GM21786 (cell line): Measurements from ENCODE around the gene LTBP2.

Experiments
- ATAC-seq: cut with Tn5 transposase; IDR thresholded peaks from one replicate; pipeline ENCODE4 v1.9.1; 2021; ENCODE audit not compliant: unreplicated experiment

Gene LTBP2

DNA sequence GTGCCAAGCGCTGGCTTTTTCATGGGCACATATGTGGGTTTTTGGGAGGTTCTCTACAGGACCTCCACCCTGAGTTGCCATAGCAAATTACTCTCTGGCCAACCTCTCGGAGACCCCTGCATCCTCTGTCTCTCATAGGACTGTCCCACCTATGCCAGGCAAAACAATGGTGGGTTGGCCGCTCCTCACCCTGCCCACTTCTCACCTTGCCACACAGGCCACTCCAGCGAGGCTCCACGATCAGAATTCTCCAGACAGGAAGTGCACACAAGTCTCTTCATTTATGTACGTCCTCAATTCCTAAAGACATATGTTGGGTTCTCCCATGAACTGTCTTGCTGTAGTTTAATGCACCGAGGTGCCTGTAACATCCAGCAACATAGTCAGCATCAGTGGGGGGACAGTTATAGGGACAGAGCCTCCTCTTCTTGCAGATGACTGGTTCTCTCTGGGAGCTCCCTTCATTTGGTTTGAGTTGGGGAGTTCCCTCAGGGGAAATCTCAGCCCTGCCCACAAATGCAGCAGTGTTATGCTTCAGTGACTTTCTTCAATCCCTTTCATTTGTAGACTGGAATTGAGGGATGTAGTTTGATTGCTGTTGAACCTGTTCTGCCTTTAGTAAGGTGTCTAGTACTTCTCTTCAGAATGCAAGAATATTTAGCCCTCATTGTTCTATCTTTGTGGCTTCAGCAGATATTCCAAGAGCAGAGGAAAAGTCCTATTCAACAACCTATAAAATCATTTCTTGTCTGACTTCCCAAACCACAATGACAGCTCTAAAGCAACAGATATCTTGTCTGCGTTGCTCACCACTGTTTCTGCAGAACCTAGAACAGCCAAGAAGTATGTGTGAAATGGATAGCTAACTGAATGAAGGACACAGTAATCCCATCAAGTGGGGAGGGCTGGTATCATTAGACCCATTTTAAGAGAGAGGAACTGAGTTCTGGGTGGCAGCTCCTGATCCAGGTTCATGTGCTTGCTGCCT, 2.8 kb upstream of the LTBP2 start:
- peak; percentile 38 for ATAC-seq

DNA sequence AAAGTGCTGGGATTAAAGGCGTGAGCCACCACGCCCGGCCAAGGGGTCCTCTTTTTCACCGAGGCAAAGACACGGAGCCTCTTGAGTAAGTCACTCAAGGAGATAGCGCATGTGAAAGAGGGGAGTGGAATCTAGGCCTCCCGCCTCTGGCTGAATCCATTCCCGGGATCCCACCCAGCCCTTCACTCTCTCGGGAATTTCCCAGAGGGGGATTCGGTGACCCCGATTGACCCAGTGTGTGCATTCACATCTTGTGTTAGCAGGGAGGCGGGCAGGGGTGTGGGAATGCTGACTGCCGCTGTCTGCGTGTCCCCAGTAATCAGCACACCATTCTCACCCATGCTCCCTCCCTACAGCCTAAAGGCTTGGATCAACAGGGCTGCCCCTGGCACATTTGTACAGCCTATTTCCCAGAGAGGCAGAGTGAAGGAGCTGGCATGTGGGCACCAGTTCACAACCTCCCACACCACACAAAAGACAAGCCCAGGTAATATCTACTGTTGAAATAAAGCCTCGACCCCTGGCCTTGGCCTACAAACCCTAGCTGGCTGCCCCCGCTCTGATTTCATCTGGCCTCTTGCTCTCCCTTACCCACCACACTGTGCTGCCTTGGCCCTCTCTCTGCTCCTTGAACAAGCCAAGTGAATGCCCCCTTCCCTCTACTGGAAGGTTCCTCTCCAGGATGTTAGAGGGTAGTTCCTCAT, 1.3 kb upstream of the LTBP2 start:
- ATAC-seq, result no peak

DNA sequence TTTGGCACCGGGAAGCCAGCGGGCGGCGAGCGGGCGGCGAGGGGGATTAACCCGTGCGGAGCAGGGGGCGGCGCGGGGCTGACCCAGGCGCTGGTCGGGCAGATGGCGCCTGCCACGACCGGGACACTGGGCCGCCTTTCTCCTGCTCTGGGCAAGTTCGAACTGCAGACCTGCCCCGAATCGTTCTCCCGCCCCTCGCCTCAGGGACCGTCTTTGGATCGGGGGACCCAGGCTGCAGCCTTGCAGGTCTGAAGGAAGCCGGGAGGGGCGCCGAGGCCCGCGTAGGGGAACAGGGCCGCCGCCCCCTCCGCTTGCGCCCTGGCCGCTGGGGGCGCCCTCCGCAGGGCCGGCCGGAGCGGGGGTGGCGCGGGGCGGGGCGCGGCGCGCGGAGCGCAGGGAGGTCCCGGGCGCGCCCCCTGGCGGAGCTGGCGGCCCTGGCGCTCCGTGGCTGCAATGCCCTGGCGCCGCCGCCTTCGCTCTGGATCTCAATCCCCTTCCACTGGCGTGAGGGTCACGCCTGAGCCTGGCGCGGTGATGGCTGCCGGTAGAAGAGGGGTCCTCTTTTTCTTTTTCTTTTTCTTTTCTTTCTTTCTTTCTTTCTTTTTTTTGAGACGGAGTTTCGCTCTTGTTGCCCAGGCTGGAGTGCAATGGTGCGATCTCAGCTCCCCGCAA, 449 bp upstream of the LTBP2 start:
- ATAC-seq, result no peak

DNA sequence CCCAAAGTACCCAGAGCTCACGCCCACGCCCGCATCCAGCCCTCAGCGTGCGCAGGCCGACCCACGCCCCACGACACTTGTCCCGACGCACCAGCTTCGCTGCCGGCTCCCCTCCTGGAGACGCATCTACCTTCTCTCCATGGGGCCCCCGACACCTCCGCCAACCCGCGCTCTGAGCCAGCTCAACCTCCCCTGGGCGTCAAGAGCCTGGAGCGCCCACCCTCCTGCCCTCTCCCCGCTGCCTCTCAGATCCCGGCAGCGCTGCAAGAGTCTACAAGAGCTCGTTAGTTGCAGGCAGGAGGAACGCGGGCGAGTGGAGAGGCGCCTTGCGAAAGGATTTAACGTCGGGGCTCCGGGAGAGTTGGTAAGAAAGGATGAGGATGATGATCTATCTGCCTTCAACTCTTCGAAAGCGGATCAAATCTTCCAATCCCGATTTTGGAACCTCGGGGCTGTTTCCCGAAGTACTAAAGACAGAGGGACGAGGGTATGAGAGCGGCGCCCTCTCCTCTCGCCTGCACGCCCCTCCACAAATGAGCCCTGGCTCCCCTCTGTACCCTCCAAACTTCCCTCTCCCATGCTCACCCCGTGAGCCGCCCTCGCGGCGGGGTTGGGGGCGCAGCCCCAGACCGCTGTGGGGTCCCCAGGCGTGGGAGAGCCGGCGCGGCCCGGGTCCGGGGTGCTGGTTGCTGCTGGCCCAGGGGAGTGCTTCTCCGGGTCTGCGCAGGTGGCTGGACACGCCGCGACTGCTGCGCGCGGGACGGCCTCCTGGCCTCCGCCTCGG, 979 bp downstream of the LTBP2 start:
- no peak for ATAC-seq

DNA sequence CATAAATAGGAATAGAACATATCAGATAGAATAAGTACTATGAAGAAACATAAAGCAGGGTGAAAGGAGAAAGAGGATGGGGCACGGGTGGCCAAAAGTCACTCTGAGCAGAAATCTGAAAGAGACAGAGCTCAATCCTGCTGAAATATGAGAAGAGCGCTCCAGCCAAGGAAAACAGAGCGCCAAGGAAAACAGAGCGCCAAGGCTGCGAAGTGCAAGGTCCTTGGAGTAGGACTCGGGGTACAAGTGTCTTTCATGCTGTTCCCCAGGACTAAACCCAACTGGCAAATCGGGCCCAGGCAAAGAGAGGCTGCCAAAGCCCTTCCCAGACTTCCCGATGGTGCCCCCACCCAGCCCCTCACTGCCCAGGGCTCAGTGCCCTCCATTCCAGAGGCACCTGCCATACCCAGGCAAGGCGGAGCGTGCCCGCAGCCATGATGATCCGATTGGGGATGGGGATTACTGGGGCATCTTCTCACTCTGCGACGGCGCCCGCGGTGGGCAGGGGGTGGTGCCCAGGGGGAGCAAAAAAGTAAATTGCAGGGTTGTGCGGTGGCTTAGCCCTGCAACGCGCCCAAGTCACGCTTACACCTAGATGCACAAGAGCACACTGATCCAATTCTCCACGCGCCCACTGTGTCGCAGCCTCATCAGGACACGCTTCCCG, 1.7 kb downstream of the LTBP2 start:
- ATAC-seq, result no peak

DNA sequence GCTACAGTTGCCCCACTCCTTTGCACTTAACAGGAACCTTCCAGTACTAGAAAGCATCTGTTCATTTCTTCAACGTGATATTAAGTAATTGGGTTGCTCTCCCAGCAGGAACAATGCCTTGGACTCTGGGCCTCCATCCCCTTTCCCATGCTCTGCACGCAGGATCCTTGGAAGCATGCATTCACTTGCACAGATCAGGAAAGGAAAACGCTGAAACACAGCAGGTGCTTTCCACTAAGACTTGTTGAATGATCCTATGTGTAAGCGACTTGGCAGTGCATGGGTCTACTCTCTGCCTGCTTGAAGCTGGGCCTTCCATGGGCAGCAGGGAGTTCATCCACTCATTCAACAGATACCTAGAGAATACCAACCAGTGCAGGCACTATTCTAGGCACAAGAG, 2.3 kb downstream of the LTBP2 start:
- ATAC-seq, result no peak

DNA sequence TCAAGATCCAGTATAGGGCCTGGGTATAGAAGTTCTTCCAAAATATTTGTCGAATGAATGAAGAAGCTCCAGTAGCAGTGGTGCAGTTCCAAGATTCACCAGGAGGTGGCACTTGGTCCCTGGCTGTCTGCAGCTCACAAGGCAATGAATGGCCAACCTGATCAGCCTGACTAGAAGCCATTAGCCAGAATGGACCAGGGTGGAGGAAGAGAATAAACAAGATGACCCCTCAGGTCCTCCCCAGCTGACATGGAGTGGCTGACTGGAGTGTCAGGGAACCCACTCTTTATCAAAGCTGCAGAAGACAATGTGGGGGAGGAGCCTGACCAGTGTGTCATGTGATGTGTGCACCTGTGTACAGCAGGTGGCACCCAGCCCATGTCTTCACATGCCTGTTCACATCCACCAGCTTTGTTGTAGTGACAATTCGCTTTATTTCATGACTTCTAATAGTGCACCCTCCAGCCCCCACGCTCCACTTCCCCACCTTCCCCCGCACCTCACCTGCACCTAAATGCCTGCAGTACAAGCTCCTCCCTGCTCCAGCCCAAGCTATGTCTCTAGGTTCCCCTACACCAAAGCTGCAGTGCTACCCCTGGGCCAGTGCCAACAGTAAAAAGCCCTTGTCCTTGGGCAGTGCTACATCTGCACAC, 3.0 kb downstream of the LTBP2 start:
- ATAC-seq, result no peak

DNA sequence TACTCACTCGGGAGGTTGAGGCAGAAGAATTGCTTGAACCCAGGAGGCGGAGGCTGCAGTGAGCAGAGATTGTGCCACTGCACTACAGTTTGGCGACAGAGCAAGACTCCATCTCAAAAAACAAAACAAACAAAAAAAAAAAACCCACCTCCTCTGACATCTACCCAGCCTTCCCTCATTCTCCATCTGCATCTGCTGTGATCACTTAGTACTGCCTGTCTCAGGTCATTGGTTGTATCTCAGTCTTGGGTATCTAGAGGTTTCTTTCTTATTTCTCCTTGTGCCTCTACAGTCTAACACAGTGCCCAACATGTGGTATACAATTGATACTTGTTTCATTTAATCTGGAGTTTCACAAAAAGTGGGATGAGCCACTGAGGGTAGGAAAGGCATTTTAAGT, 5.3 kb downstream of the LTBP2 start:
- no peak for ATAC-seq

DNA sequence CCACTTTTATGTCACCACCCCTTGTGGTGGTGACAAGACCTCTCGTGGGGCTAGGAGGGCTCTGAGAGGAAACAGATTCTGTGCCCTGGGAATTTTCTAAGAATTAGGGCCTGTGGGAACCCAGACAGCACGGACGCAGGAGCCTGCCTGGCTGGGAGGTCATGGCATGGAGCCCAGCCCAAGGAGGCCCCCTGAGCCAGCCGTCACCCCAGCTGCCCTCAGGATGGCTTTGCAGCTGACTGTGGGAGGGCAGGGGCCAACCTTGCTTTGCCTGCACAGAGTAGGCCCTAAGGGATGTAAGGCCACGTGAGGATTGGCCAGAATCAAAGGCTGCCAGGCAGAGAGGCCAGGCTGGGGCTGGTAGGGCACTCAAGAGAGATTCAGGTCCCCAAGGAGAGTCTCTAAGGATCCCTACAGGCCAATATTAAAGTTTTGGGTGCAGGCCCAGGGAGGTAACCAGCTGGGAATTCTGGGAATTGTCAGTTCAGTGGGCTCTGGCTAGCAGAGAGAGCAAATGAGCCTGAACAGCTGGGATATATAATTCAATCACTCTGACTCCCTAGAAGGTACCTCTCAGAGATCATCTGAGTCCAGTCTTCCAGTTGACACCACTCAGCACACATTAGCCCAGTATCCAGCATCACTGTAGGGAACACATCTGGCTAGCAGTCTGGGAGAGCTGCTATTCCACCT, 6.4 kb downstream of the LTBP2 start:
- ATAC-seq, result no peak

DNA sequence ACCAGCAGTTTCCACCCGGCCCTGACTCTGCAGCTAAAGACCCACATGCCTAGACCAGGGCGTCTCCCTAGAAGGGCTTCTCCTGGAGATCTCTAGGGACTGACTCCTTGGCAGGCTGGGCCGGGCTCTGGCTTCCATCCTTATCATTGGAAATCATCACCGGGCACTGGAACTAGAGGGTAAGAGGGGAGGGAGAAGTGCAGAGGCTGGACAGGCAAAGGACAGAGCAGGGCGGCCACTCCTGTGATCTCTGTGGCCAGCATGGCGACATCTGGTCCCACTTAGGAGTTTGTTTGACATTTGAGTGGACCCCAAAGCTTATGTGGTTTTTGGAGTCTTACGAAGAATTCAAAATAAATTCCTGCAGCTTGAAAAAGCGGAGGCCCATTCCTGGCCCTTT, 7.1 kb downstream of the LTBP2 start:
- ATAC-seq, result no peak

DNA sequence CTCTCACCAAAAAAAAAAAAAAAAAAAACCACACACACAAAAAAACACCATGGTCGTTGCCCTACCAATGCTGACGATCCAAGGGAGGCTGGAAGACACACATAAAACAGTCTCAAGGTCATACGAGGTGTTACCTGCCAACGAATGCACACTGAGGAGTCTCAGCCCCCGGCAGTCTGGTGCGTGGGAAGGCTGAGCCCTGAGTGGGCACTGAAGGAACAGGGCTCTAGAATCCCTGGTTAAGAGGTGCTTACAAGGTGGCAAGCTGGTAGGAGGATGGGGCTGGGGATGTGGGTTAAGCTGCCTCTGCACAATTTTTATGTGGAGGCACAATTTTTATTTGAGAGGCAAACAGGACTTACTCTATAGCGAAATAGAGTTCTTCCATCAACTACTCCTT, 7.9 kb downstream of the LTBP2 start:
- ATAC-seq, result no peak

DNA sequence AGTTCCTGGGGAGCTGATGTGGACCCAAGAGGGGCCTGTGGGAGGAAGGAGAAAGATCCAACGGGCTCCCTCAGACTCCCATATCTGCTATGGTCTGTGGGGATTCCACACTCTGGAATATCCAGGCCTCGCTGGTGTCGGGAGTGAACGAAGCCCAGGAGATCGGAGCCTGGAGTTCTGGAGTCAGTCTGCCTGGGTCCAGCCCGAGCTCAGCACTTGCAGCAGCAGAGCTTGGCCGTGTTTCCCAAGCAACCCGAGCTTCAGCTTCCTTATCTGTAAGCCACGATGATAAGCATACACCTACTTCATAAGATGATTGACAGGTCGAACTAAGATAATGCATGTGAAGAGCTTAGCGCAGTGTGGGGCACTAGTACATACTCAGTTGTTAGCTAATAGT, 10.1 kb downstream of the LTBP2 start:
- ATAC-seq, result no peak

DNA sequence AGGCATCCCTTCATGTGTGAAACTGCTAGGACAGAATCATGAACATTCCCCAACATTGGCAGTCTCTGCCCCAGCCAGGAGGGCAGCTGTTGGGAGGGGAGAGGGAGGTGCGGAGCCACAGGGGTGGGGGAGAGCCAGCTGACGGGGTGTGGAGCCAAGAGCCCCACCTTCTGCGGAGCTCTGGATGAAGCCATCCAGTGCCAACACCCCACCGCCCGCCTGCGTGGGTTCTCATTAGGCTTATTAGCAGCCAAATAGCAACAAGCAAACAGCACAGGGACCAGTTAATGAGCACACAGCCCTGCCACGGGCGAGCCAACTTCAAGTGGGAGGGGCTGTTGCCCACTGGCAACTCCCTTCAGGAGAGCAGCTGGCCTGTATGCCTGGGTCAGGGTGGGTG, 12.1 kb downstream of the LTBP2 start:
- ATAC-seq, result no peak

DNA sequence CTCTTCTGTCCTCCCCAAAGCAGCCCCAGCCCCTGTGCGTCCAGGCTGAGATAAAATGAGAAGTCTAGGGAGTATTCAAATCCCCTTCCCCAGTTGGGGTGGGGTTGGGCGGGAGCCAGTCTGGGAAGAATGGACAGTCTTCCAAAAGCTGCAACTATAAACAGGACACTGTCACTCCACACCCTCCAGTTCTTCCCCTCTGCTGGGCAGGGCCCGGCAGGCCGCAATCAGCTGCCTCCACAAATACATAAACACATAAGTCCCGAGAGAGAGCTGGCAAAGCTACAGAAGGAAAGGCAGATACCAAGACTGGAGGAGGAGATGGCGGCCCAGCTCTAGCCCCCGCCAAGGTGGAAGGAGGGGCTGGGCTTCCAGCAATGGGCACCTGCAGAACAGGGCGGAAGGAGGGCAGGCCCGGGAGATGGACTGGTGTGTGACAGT, 12.7 kb downstream of the LTBP2 start:
- no peak for ATAC-seq

DNA sequence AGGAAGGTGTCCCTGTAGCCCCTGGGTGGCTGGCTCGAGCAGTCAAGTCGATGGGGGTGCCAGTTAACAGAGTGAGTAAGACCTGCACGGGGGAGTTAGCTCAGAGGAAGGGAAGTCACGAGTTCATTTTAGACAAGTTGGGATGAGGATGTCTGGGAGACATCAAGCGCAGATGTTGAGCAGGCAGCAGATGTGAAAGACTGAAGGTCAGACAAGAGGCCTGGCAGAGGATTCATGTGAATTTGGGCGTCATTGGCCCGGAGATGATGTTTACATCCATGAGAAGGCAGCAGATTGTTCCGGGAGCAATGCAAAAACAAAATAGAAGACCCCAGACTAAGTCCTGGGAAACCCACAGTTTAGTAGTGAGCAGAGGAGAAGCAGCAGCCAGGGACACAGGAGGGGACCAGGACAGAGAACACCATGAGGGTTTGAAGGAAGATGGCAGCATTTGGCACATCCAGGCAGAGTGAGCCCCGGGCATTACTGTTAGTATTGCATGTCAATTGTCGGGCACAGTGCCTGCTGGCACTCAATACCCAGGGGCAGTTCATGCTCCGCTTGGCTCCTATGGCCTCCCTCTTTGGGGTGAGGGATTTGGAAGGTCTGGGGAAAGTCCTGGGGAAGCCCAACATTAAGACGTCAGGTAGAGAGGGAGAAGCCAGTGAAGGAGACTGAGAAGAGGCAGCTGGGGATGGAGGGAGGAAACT, 15.1 kb downstream of the LTBP2 start:
- ATAC-seq, result no peak

DNA sequence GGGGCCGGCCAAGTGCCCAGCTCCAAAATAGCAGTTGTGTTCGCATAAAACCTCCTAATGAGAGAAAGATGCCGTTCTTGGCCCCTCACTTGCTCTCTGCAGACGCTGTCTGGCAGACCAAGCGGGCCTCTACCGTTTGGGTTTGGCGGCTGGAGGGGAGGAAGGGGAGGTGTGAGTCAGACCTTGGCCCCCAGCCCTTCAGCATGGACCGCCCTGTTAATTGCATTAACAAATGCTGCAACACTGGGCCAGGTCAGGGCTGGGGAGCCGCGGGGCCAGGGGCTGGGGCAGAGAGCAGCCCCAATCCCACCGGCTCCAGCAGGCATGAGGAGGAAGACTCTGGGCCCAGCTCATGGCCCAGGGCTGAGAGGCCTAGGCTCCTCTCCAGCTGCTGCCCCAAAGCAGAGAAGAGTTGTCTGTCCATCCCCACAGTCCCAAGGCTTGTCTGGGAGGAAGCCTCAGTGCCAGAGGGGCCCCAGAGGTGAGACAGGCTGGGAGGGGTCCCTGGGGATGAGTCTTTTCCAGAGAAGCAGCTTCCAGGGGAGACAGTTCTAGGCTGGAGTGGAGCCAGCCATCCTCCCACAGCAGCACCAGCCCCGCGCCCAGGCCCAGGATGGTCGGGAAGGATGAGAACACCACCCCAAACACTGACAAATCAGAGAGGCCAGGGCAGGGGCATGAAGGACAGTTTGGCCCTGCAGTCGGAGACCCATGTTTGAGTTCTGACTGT, 16.9 kb downstream of the LTBP2 start:
- no peak for ATAC-seq

DNA sequence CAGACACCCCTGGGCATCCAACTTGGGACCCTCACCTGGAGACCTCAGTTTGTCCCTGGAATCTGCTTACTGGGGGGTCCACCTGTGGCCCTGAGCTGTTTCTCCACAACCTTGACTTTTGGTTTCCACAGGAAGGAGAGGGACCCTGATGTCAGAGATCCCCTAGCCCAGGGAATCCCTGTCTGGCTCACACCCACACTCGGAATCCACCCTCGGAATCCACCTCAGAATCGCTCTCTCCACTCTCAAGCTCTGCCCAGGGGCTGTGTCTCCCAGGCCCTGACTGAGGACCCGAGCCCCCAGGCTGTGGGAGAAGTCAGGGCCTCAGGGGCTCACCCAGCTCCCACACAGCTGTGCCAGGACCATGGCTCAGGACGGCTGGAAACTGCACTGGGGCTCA, 17.4 kb downstream of the LTBP2 start:
- no peak for ATAC-seq

DNA sequence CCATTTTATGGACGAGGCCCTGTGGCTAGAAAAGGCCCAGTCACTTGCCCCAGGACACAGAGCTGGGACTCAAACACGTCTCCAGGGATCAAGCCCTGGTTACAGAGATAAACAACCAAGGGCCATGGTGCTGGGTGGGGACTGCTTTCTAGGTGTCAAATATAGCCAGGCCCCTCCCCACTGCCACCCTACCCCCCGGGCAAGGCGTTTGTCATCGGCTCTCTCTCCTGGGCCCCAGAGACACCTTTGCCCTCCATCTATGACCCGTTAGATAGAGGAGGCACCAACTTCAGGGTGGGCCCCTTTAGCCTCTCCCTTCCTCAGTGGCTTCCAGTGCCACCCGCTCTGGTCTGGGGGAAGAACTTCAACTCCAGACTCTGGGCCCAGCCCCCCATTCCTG, 18.0 kb downstream of the LTBP2 start:
- ATAC-seq, result no peak
